Embryonic facial prominence (tissue), 1 donor: Measurements from ENCODE around the gene PCBD2.
"Not testable (repeated sequence)": the region's sequence is repeated elsewhere in the genome, so short reads cannot be mapped to it uniquely, and the experiment has no call there.

ENCODE experiments used
- DNase-seq: peaks from one replicate; pipeline ENCODE4 v3.0.0-alpha.2; 2016; ENCODE audit errors: extremely low spot score

PCBD2 gene

GRCh38 chr5:134963098-134963497 lies 58.2 kb downstream of the PCBD2 start:
- DNase-seq = no peak

DNA sequence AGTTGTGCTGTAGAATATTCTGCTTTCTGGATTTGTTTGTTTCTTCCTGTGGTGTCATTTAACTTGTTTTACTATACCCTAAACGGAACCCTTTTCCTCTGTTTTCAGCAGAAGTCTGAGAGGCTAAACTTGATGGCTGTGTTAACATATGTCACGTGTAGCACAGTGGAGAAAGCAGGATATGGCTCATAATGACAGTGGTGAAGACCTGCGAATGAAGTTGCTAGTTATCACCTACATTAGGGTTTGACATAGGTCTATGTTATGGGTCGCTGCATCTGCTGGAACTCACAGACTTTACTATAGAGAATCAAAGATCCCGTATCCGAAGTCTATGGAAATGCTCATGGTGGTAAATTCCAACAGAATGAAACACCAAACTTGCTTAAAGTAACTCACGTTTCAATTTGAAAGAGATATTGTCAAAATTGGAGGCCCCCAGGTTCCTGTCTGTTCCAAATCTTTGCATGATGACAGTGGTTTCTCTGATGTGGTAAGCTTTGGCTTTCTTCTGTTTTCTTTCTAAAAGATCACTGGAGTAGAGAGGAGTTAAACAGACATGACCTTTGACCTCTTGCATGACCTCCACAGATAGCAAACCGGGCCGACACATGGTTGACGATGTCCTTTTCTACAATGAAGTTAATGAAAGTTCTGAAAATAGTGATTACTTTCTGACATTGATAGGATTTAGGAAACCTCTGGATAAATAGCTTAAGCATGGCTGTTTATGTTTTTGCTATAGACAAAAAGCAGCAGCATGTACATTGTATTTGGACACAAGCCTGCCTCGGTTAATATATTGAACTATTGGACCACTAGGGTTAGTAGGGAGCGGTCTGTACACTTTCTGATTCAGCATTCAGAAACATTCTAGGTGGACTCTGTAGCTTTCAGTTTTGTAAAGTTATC lies 59.7 kb downstream of the PCBD2 start:
- DNase-seq = no peak

DNA sequence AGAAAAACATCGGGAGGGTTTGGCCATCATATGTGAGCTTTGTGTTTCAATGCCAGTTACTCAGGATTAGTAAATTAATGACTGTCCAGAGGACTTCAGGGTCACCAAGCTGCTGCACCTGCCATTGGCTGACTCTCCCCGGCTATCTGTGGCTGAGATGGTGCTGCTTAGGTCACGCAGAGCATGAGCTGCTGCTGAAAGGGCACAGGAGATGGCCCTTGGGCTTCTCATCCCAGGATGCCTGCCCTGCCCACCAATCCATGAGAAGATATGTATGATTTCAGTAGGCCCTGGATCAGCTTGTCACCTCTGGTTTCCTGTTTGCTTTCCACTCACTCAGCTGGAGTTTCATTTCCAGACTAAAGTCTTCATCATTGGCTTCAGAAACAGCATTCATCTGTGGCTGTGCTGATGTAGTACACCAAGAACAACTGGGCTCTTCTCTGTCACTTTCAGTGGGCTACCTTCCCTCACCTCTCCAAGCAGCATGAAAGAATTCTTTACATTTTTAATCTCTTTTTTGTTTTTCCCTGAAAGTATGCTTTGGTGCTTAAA lies 60.4 kb downstream of the PCBD2 start:
- DNase-seq = no peak

DNA sequence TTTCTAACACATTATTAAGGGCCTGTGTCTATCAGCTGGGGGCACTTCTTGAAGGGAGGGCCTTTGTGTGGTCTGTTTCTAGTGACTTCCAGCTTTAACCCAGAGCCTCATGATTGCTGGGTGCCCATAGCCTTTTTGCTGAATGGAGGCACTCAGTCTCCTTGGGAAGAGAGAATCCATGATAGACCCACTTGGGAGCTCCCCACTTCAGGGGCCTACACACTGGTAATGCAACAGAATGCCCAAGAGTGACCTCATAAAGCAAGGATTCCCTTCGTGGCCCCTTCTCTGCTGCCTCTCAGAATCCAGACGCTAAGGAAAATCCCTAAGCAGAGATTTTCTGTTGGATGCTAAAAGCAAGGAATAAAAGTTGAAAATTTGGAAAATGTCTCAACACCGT lies 62.7 kb downstream of the PCBD2 start, which contains the start of gene CATSPER3:
Gene CATSPER3 (plus strand): TSS at position 301 of the 400 bp plus-strand sequence. CDS start 85 bp downstream, at position 386.
- no peak for DNase-seq

DNA sequence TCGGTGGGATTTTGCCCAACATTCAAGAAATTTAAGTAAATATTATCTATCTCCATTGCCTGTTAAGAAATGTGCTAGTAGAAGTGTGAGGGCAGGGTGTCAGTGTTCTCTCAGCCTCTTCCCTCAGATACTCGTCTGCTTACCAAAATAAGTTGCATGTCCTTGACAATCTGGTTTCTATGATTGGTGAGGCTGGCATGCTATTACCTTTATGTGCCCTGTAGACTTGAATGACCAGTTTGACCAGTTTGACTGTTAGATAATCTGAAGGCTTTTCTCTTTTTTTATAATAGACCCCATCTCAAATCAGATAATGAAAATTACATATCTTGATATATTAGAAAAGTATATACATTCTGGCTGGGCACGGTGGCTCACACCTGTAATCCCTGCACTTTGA lies 63.1 kb downstream of the PCBD2 start:
- DNase-seq = no peak

GRCh38 chr5:134969166-134969565 lies 64.2 kb downstream of the PCBD2 start:
- no peak for DNase-seq

DNA sequence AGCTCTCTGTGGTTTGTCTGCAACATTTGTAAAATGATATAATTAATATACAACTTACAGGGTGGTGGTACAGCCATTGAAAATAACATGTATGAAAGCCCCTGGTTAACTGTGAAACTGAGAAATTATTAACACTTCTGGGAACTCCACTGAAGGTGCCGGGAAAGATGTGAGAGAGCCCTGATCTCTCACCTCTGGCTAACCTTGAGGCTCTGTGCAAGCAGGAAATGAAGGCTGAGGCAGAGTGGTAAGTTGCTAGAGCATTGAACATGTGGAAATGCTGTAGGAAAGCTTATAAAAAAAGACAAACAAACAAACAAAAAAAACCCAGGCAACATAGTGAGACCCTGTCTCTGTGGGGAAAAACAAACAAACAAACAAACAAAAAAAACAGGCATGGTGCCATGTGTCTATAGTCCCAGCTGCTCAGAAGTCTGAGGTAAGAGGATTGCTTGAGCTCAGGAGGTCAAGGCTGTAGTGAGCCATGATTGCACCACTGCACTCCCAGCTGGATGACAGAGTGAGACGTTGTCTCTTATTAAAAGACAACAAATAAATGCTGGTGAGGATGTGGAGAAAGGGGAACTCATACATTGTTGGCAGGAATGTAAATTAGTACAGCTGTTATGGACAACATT lies 70.3 kb downstream of the PCBD2 start:
- no peak for DNase-seq

GRCh38 chr5:134975843-134976242 lies 70.9 kb downstream of the PCBD2 start:
- DNase-seq = no peak

GRCh38 chr5:134976841-134977240 lies 71.9 kb downstream of the PCBD2 start:
- no peak for DNase-seq

DNA sequence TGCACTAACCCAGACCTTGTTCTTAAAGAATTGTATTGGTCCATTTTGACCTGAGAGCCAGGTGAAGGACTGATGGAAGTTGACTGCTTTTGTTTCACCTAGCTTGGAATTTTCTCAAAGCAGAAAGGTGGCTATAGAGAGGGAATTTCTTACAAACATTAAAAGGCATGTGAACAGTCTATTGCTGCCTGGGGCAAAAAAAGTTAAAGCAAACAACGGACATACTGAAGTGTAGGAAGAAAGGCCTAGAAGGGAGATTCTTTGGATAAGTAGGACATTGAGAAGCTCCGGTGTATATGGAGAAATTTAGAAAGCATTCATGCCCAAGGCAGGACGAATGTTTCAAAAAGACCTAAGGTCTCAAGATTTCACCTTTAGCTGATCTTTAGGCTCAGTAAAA lies 74.5 kb downstream of the PCBD2 start:
- DNase-seq = no peak

- no peak for DNase-seq
Measured at GRCh38 chr5:134982230-134982629, 77.3 kb downstream of the PCBD2 start.

DNA sequence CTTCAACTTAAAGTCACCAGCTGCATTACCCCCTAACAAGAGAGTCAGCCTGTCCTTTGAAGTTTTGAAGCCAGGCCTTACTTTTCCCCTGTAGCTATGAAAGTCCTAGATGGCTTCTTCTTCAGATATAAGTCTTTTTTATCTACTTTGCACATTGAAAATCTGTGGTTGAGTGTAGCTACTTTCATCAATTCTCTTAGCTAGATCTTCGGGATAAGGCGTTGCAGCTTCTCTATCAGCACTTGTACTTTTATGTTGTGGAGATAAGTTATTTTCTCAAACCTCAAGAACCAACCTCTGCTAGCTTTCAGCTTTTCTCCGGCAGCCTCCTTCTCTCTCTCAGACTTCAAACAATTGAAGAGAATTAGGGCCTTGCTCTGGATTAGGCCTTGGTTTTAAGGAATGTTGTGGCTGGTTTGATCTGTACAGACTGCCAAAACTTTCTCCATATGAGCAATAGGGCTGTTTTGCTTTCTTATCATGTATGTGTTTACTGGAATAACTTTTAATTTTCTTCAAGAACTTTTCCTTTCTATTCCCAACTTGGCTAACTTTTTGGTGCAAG lies 84.4 kb downstream of the PCBD2 start:
- no peak for DNase-seq

DNA sequence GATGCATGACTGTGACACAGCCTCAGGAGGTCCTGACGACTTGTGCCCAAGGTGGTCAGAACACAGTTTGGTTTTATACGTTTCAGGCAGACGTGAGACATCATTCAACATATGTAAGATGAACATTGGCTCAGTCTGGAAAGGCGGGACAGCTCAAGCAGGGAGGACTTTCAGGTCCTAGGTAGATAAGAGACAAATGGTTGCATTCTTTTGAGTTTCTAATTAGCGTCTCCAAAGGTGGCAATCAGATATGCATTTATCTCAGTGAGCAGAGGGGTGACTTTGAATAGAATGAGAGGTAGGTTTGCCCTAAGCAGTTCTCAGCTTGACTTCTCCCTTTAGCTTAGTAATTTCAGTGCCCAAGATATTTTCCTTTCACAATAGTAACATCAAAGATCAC lies 85.3 kb downstream of the PCBD2 start:
- DNase-seq = not testable (repeated sequence)

DNA sequence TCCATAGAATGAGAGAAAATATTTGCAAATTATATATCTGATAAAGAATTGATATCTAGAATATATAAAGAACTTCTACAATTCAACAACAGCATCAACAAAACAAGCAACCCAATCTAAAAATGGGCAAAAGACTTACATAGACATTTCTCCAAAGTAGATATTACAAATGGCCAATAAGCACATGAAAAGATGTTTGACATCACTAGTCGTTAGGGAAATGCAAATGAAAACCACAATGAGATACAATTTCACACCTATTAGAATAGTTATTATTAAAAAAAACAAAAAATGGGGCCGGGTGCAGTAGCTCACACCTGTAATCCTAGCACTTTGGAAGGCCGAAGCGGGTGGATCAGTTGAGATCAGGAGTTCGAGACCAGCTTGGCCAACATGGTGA lies 87.2 kb downstream of the PCBD2 start:
- DNase-seq = no peak

DNA sequence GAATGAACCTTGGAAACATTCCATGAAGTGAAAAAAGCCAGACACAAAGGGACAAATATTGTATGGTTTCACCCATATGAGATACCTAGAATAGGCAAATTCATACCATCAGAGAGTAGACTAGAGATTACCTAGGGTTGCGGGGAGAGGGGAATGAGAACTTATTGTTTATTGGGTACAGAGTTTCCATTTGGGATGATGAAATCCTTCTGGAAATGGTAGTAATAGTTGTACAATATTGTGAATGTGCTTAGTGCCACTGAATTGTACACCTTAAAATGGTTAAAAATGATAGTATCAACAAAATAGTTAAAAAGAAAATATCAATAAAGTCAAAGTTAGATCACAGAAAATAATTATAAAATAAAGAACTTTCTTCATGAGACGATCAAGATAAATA lies 88.2 kb downstream of the PCBD2 start:
- no peak for DNase-seq

- DNase-seq = no peak
Measured at GRCh38 chr5:134994560-134995156, 89.7 kb downstream of the PCBD2 start.

GRCh38 chr5:134995850-134996402 lies 91.0 kb downstream of the PCBD2 start:
- DNase-seq = no peak

DNA sequence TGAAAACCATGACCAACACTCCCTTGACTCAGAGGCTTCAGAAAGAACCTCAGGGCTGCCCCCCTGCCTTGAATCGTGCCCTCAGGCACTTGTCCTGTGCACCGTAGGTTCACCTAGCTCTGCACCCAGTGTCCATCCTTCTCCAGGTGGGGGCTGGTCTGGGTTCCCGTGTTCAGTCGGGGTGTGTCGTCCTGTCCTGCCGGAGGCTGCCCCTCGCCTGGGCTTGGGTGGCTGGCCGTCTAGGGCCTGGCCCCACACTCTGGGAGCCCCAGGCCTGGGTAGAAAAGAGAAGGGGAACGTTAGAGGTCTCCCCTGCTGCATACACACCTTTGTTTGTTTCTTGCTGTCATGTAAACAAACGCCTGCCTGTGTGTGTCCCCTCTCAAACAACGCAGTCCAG lies 92.1 kb downstream of the PCBD2 start:
- DNase-seq = no peak

GRCh38 chr5:134998068-134998467 lies 93.1 kb downstream of the PCBD2 start:
- DNase-seq = not testable (repeated sequence)

DNA sequence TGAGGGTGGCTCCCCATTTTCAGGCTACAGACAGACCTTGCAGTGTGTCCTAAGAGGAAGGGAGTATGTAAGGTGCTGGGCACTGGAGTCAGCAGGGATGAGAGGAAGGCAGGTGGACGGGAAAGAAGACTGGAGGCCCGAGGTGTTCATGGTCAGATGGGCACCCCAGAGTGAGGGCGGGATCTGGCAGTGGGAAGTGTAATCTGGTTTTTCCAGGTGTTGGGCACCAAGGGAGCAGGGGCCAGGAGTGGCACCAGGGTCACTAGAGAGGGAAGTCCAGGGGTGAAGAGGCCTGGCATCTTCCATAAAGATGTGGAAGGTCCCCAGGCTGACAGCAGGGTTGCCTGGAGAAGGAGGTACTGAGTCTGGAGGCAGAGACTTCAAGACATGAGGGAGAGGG lies 99.4 kb downstream of the PCBD2 start:
- no peak for DNase-seq

GRCh38 chr5:135005076-135005475 lies 100.1 kb downstream of the PCBD2 start:
- no peak for DNase-seq

GRCh38 chr5:135007305-135007704 lies 102.4 kb downstream of the PCBD2 start:
- DNase-seq = no peak
